CD4-positive, alpha-beta memory T cell (primary cell): ENCODE data around the gene ABI3BP. TPM values are rescaled to one million over a fixed set of nuclear protein-coding genes. Genes with fewer than 3 reads are reported as not detected.

Experiments
- CTCF ChIA-PET: fragments of 350-600 bp; sonication (Branson Sonifier 250); formaldehyde crosslinking; loops from one replicate; lab custom pipeline; 2021; ENCODE audit warnings: inconsistent platforms; ENCODE audit not compliant: partially characterized antibody; lab: Charles Lee
- POLR2A ChIA-PET: fragments of 350-600 bp; sonication (Branson Sonifier 250); formaldehyde crosslinking; loops from one replicate; lab custom pipeline; 2021; ENCODE audit not compliant: partially characterized antibody; lab: Charles Lee
- DNase-seq, 5 donors: peaks; one replicate each; pipeline versions ENCODE4 v3.0.0 to v3.0.0-alpha.2; 2020 to 2022; ENCODE audit warnings: mixed read lengths in 1 of 5
- H3K27ac ChIP-seq: one replicate; pipeline ENCODE4 v1.7.0; 2013; ENCODE audit warnings: low read depth, low read length
- H3K27me3 ChIP-seq: 2 replicates; pipeline ENCODE4 v1.7.0; 2013; ENCODE audit warnings: mild to moderate bottlenecking, low read length, moderate library complexity; ENCODE audit not compliant: insufficient read depth
- H3K36me3 ChIP-seq: 2 replicates; pipeline ENCODE4 v1.7.0; 2013; ENCODE audit warnings: mild to moderate bottlenecking, low read length, moderate library complexity; ENCODE audit not compliant: insufficient read depth
- H3K4me1 ChIP-seq: 2 replicates; pipeline ENCODE4 v1.7.0; 2013; ENCODE audit warnings: mild to moderate bottlenecking, low read length, moderate library complexity; ENCODE audit not compliant: insufficient read depth
- H3K4me3 ChIP-seq, 2 donors: one replicate each; pipeline ENCODE4 v1.7.0; 2013; ENCODE audit warnings: low read length in 2 of 2, mild to moderate bottlenecking in 1 of 2
- H3K9me3 ChIP-seq, 2 donors: one replicate each; pipeline ENCODE4 v1.7.0; 2013; ENCODE audit warnings: low read length in 2 of 2, control low read depth in 1 of 2; ENCODE audit not compliant: control insufficient read depth in 1 of 2
- H3K27ac Mint-ChIP-seq, 7 donors: one replicate each; pipeline ENCODE4 v1.8.0; 2020 to 2021; ENCODE audit warnings: mixed read lengths in 7 of 7, mild to moderate bottlenecking in 6 of 7, inconsistent platforms in 3 of 7, moderate library complexity in 3 of 7
- H3K27me3 Mint-ChIP-seq, 2 donors: one replicate each; pipeline ENCODE4 v1.8.0; 2020 to 2021; ENCODE audit warnings: mixed read lengths in 2 of 2
- H3K36me3 Mint-ChIP-seq, 2 donors: one replicate each; pipeline ENCODE4 v1.8.0; 2020 to 2021; ENCODE audit warnings: mixed read lengths in 2 of 2, inconsistent platforms in 1 of 2, mild to moderate bottlenecking in 1 of 2
- H3K4me1 Mint-ChIP-seq, 4 donors: one replicate each; pipeline ENCODE4 v1.8.0; 2020 to 2021; ENCODE audit warnings: mixed read lengths in 4 of 4, mild to moderate bottlenecking in 1 of 4
- H3K4me3 Mint-ChIP-seq, 8 donors: one replicate each; pipeline ENCODE4 v1.8.0; 2020 to 2021; ENCODE audit warnings: mixed read lengths in 8 of 8, mild to moderate bottlenecking in 7 of 8, moderate library complexity in 6 of 8, inconsistent platforms in 3 of 8
- H3K9me3 Mint-ChIP-seq, 8 donors: one replicate each; pipeline ENCODE4 v1.8.0; 2020 to 2021; ENCODE audit warnings: mixed read lengths in 8 of 8, mild to moderate bottlenecking in 5 of 8, inconsistent platforms in 3 of 8, moderate library complexity in 1 of 8
- intact Hi-C: fragments of 100-400 bp; cut with micrococcal nuclease; formaldehyde crosslinking; loops from one replicate; pipeline ENCODE4 v1.15.1; 2023
- polyA plus RNA-seq, 2 donors: library from polyadenylated mRNA; unstranded; fragments of 300-500 nt; fragmentation: Illumina TruSeq; gene quantifications; one replicate each; pipeline ENCODE4 v1.2.3, GENCODE V29; 2021
- total RNA-seq, 2 experiments: library from RNA; stranded (reverse); gene quantifications; one replicate each; pipeline ENCODE4 v1.2.3, GENCODE V29; 2021

ABI3BP gene
- total and polyA plus RNA-seq, 4 experiments from 2014 or later = not detected

DNA sequence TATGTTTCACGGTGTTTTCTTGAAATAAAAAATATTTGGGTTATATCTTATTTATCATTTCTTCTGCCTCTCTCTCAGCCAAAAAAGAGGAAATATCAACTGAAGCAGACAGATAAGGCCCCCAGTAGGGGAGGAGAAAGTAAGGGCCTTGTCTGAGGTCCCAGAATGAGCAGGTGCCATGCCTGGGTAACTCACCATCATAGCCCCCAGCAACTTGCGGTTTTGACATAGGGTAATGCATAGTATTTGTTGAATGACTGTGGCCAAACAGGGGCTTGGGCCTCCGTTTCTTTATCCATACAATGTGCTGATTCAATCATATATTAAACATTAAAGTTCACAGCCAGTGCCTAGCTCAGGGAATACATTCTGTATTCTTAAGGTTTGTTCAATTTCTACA, 119.6 kb downstream of the ABI3BP start:
- H3K36me3 ChIP-seq = no peaks in the 10 kb centered on the region
- ChIA-PET CTCF (interaction anchor here (1.7 kb wide), 1 partner anchor 13 kb away, joined by 3 read pairs; no protein-coding TSS in a partner anchor), POLR2A (no interaction called here)
- DNase-seq = no peak
- Mint-ChIP-seq H3K27ac (no peak overlapping the region), H3K36me3 (no peaks in the 10 kb centered on the region), H3K4me3 (no peak overlapping the region), H3K4me1 (no peaks in the 10 kb centered on the region), H3K27me3 (peaks cover 6 to 15% of the 10 kb centered on the region in 2 donors), H3K9me3 (peaks cover 0 to 2% (median 0%) of the 10 kb centered on the region in 8 donors)
- H3K27me3 ChIP-seq = no peaks in the 10 kb centered on the region
- H3K4me3 ChIP-seq = no peak overlapping the region
- no peak overlapping the region for H3K27ac ChIP-seq
- no peaks in the 10 kb centered on the region for H3K4me1 ChIP-seq
- intact Hi-C loops = no loop called here
- H3K9me3 ChIP-seq = no peaks in the 10 kb centered on the region

DNA sequence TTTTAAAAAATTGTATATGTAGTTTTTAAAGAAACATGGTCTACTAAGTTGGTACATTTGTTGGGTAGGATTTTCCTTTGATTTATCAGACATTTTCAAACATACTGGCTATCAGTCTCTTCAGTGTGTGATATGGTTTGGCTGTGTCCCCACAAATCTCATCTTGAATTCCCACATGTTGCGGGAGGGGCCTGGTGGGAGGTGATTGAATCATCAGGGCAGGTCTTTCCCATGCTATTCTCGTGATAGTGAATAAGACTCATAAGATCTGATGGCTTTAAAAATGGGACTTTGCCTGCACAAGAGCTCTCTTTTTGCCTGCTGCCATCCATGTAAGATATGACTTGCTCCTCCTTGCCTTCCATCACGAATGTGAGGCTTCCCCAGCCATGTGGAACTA, 121.9 kb downstream of the ABI3BP start:
- Mint-ChIP-seq H3K36me3 (no peaks in the 10 kb centered on the region), H3K27ac (no peak overlapping the region), H3K4me3 (no peak overlapping the region), H3K4me1 (no peaks in the 10 kb centered on the region), H3K27me3 (peaks cover 11 to 19% of the 10 kb centered on the region in 2 donors), H3K9me3 (peaks cover 0 to 2% (median 0%) of the 10 kb centered on the region in 8 donors)
- Histone ChIP-seq H3K4me3 (no peak overlapping the region), H3K36me3 (no peaks in the 10 kb centered on the region), H3K4me1 (no peaks in the 10 kb centered on the region), H3K9me3 (no peaks in the 10 kb centered on the region), H3K27me3 (no peaks in the 10 kb centered on the region), H3K27ac (no peak overlapping the region)
- POLR2A ChIA-PET = no interaction called here
- CTCF ChIA-PET = no interaction called here
- intact Hi-C loops = no loop called here
- no peak for DNase-seq

DNA sequence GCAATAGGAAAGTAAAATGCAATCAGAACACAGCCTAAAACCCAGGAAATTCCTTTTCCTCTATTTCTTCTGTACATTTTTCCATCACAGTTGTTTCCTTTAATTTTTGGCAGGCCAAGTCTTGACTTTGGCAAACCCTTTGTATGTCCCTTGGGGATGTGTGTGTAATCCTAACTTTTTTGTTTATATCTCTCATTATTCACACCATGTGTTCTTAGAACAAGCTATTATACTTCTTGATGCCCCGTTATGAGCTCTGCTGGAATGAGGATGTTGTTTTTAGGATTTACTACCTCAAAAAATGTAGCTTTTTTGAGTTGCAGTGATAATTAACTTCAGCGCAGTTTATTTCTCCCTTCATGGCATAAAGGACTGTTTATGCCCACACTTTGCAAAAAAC, 123.4 kb downstream of the ABI3BP start:
- no peak for DNase-seq
- H3K4me3 ChIP-seq = no peak overlapping the region
- no peak overlapping the region for H3K27ac Mint-ChIP-seq
- H3K36me3 Mint-ChIP-seq = no peaks in the 10 kb centered on the region
- no peak overlapping the region for H3K27ac ChIP-seq
- no peaks in the 10 kb centered on the region for H3K4me1 Mint-ChIP-seq
- no peaks in the 10 kb centered on the region for H3K27me3 ChIP-seq
- H3K9me3 ChIP-seq = no peaks in the 10 kb centered on the region
- H3K36me3 ChIP-seq = no peaks in the 10 kb centered on the region
- H3K4me3 Mint-ChIP-seq = no peak overlapping the region
- H3K4me1 ChIP-seq = no peaks in the 10 kb centered on the region
- POLR2A ChIA-PET = no interaction called here
- CTCF ChIA-PET = no interaction called here
- intact Hi-C loops = no loop called here
- H3K9me3 Mint-ChIP-seq = peaks cover 0 to 2% (median 0%) of the 10 kb centered on the region in 8 donors
- H3K27me3 Mint-ChIP-seq = peaks cover 11 to 19% of the 10 kb centered on the region in 2 donors

DNA sequence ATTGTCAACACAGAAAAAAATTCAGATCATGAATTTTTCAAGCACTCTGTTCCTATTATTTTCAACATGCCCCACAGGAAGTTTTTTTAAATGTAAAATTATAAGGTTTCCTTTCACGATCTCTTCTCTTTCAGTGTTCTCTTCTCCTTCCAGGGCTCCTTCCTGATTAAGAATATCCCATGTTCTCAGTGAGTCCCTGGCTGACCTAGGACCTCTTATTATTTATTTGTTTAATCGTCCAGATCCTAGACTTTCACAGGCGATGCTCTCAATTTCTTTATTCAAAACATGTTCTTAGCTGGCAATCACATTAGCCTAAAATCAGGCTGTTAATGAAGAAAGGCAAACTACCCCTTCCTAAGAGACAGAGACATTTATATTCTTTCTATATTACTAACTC, 124.3 kb downstream of the ABI3BP start:
- Histone ChIP-seq H3K36me3 (no peaks in the 10 kb centered on the region), H3K9me3 (no peaks in the 10 kb centered on the region), H3K4me1 (no peaks in the 10 kb centered on the region), H3K27ac (no peak overlapping the region), H3K27me3 (no peaks in the 10 kb centered on the region), H3K4me3 (no peak overlapping the region)
- intact Hi-C loops = no loop called here
- ChIA-PET POLR2A (no interaction called here), CTCF (no interaction called here)
- Mint-ChIP-seq H3K9me3 (peaks cover 0 to 2% (median 0%) of the 10 kb centered on the region in 8 donors), H3K27me3 (peaks cover 11 to 19% of the 10 kb centered on the region in 2 donors), H3K27ac (no peak overlapping the region), H3K4me1 (no peaks in the 10 kb centered on the region), H3K36me3 (no peaks in the 10 kb centered on the region), H3K4me3 (no peak overlapping the region)
- DNase-seq = no peak

DNA sequence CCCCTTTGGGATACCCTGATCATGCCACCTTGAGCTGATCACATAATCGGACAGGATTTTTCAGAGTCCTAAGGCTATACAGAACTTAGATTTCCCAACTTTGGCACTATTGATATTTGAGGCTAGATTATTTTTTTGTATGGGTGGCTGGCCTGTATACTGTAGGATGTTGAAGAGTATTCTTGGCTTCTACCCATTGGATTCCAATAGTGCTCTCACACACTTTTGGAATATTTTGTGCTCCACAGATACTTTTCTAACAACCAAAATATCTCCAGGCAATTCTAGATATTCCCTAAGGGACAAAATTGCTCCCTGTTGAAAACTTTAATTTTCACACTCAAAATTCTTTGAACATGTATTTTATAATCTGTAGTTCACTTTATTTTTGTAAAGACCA, 125.1 kb downstream of the ABI3BP start:
- ChIA-PET POLR2A (no interaction called here), CTCF (no interaction called here)

DNA sequence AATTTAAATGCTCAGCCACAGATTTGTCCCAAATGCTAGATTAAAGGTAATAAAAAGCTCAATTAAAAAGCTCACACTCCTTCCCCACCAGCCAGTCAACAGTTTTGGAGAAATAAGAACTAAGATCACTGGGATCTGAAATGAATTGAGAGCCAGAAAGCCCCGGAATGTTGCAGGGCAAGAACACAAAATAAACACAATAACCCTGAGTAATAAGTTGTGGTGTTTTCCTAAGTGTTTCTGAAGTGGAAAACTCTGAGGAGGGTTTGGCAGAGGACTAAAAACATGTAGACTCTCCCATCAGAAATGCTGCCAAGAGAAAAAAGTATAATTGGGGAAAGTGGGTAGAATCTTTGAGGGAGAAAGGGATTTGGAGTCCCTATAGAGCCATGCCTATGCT, 127.8 kb downstream of the ABI3BP start:
- H3K9me3 ChIP-seq = no peaks in the 10 kb centered on the region
- H3K27me3 ChIP-seq = no peaks in the 10 kb centered on the region
- Mint-ChIP-seq H3K4me1 (no peaks in the 10 kb centered on the region), H3K27me3 (peaks cover 9 to 15% of the 10 kb centered on the region in 2 donors), H3K9me3 (peaks cover 0 to under 1% (median 0%) of the 10 kb centered on the region in 8 donors), H3K36me3 (no peaks in the 10 kb centered on the region), H3K4me3 (no peak overlapping the region), H3K27ac (no peak overlapping the region)
- no peaks in the 10 kb centered on the region for H3K36me3 ChIP-seq
- no peak overlapping the region for H3K27ac ChIP-seq
- intact Hi-C loops = no loop called here
- ChIA-PET CTCF (no interaction called here), POLR2A (no interaction called here)
- no peak overlapping the region for H3K4me3 ChIP-seq
- DNase-seq = no peak
- no peaks in the 10 kb centered on the region for H3K4me1 ChIP-seq

More for the DNA sequence above, 125.1 kb downstream of the ABI3BP start:
- no peaks in the 10 kb centered on the region for H3K36me3 ChIP-seq
- Mint-ChIP-seq H3K27ac (no peak overlapping the region), H3K27me3 (peaks cover 9 to 19% of the 10 kb centered on the region in 2 donors), H3K4me3 (no peak overlapping the region), H3K9me3 (peaks cover 0 to 2% (median 0%) of the 10 kb centered on the region in 8 donors), H3K4me1 (no peaks in the 10 kb centered on the region), H3K36me3 (no peaks in the 10 kb centered on the region)
- no peaks in the 10 kb centered on the region for H3K9me3 ChIP-seq
- no peaks in the 10 kb centered on the region for H3K4me1 ChIP-seq
- H3K27ac ChIP-seq = no peak overlapping the region
- no peaks in the 10 kb centered on the region for H3K27me3 ChIP-seq
- no peak overlapping the region for H3K4me3 ChIP-seq
- intact Hi-C loops = no loop called here
- no peak for DNase-seq

DNA sequence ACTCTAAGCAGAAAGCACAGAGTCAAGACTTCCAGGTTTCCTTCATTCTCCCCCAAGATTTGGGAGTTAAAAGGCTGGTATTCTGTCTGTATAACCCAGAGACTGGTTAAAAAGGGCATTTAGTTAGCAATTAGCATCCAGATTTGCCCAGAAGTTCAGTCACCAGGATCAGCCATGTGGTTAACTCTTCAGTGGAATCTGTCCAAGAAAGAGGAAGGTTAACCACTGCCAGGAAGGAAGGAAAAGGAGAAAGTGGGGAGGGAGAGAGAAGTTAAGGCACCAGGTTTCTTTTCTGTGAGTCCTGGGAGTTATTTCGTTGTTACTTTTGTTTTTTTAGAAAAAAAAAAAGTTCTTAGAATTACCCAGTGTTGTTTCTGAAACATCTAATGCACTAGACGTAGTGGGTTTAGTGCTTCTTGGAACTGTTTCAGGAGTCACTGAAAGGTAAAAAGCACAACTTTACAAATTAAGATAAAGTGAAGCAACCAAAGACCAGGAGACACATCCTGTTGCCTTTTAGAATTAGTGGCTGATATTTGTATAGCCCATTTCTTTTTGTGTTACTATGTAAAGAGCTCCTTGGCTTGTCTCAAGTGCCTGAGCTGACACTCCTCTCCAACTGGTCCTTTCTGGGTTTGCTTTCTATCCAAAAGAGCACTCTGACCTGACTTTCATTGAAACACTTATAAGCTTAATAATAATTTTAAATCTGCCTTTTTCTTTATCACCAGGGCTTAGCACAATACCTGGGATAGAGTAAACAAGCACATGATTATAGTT, 128.6 kb downstream of the ABI3BP start:
- peak overlapping the region in 1 of 8 donors; percentile 48 for H3K4me3 Mint-ChIP-seq
- intact Hi-C loops = no loop called here
- no peaks in the 10 kb centered on the region for H3K36me3 ChIP-seq
- H3K27ac ChIP-seq = no peak overlapping the region
- H3K27ac Mint-ChIP-seq = no peak overlapping the region
- POLR2A ChIA-PET = no interaction called here
- no peaks in the 10 kb centered on the region for H3K4me1 Mint-ChIP-seq
- H3K36me3 Mint-ChIP-seq = no peaks in the 10 kb centered on the region
- H3K4me3 ChIP-seq = no peak overlapping the region
- DNase-seq = no peak
- H3K9me3 Mint-ChIP-seq = no peaks in the 10 kb centered on the region
- H3K4me1 ChIP-seq = no peaks in the 10 kb centered on the region
- peaks cover 8 to 9% of the 10 kb centered on the region in 2 donors for H3K27me3 Mint-ChIP-seq
- H3K9me3 ChIP-seq = no peaks in the 10 kb centered on the region
- no peaks in the 10 kb centered on the region for H3K27me3 ChIP-seq
- CTCF ChIA-PET = no interaction called here
